HG03108 (cell line): Measurements from ENCODE around the gene TOR2A.
"Not testable (repeated sequence)": the region's sequence is repeated elsewhere in the genome, so short reads cannot be mapped to it uniquely, and the experiment has no call there.

Source experiments
- ATAC-seq: cut with Tn5 transposase; IDR thresholded peaks from one replicate; pipeline ENCODE4 v1.9.1; 2021; ENCODE audit warnings: moderate library complexity; ENCODE audit not compliant: unreplicated experiment

TOR2A gene

DNA sequence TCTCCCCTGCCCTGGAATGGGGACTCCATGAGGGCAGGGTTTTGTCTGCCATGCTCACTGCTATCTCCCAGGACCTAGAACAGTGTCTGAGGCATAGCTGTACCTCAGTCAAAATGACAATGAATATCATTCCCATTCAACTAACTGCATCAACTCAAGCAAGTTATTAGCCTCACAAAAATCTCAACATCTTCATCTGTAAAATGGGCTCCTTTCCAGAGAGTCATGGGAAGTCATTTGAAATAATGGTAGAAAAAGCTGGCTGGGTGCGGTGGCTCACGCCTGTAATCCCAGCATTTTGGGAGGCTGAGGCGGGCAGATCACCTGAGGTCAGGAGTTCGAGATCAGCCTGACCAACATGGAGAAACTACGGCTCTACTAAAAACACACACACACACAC is 34.0 kb upstream of the TOR2A start:
- no peak for ATAC-seq

DNA sequence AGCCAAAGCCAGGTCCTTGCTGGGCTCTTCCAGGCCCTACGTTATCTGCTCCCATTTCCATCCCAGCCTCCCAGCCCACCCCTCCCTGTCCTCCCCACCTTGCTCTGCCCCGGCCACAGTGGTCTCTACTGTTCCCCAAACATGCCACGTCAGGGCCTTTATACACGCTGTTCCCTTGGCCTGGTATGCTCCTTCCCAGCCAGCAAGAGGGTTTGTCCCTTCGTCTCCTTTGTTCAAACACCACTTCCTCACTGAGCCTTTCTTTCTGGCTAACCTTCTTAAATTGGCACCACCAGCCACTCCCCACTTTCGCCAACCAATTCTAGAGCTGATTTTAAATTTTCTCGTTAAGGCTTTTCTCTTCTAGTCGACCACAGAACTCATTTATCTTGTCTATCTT is 33.6 kb upstream of the TOR2A start:
- no peak for ATAC-seq

GRCh38 chr9:127767909-127768331 is 32.8 kb upstream of the TOR2A start:
- no peak for ATAC-seq

GRCh38 chr9:127767410-127767809 is 32.3 kb upstream of the TOR2A start:
- ATAC-seq: no peak

DNA sequence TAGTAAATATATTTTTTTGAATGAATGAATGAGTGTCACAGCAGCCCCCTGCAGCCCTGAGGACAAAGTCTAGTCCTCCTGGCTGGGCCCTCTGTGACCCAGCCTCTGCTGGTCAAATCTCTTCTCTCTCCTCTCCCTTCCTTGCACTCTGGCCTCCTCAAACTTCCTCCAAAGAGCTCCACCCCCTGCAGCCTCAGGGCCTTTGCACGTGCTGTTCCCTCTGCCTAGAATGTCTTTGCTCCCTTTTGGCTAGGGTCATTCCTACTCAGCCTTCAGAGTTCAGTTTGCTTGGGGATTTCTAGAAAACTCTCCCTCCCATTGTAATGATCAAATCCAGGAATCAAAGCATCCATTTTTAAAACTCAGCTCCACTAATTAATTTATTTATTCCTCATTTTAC is 30.3 kb upstream of the TOR2A start:
- ATAC-seq: no peak

GRCh38 chr9:127763918-127764384 is 28.9 kb upstream of the TOR2A start:
- ATAC-seq: no peak

DNA sequence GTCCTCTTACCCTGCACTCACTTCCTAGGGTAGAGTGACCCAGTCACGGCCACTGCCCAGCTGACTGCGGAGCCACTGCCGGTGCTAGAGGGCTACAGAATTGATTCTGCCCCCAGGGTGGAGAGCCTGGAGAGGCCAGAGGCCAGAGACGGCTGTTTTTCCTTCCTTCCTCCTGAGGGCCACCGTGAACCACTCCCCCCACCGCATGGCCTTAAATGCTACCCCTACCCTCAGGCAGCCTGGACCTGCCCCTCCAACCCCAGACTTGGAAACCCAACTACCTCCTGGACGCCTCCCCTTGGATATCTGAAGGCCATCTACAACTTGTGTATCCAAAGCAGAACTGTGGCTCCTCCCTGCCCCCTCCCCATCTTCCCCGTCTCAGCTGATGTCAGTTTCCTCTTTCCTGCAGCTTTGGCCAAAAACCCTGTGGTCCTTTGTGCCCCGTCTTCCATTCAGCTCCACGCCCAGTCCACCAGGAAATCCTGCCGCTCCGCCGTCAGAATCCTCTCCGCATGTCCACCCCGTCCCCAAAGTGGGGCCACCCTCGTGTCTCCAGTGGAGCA is 27.1 kb upstream of the TOR2A start:
- no peak for ATAC-seq

DNA sequence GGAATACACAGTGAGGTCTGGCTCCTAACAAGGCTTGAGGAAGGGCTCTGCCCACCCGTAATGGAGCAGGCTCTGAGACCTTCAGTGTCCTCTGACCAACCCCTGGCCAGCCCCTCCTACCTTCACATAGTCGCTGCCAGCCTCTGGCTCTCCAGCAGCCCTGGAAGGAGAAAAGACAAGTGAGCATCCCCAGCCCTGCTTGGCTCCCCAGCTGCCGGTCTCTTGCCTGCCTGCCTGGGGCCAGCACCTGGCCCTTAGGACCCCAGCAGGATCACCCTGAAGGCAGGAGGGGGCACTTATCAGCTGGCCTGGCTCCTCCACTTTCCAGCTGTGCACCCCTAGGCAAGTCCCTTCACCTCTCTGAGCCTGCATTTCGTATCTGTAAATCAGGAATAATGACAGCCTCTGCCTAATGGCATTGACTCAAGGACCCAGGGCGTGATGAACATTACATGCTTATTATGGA is 26.4 kb upstream of the TOR2A start:
- ATAC-seq: no peak

GRCh38 chr9:127761061-127761460 is 26.0 kb upstream of the TOR2A start:
- no peak for ATAC-seq

- ATAC-seq: no peak
Measured at GRCh38 chr9:127758843-127759242, 23.7 kb upstream of the TOR2A start.

DNA sequence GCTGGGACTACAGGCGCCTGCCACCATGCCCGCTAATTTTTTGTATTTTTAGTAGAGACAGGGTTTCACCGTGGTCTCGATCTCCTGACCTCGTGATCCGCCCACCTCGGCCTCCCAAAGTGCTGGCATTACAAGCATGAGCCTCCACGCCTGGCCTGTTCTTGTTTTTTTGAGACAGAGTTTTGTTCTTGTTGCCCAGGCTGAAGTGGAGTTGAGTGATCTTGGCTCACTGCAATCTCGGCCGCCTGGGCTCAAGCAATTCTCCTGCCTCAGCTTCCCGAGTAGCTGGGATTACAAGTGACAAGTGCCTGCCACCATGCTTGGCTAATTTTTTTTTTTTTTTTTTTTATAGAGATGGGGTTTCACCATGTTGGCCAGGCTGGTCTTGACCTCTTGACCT is 21.7 kb upstream of the TOR2A start:
- ATAC-seq: not testable (repeated sequence)

DNA sequence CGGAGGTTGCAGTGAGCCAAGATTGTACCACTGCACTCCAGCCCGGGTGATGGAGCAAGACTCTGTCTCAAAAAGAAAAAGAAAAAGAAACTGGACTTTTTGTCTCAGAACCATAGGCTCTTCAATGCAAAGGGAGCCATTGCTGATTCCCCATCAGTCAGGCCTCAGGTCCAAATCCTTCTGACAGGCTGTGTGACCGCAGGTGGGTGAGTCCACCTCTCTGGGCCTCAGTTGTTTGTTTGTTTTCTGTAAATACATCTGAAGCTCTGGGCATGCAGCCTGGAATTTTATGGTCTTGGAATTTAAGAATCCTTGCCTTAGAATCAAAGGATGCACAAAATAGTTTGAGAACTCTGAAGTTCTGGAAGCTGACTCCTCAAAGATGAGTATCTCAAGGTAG is 21.1 kb upstream of the TOR2A start:
- no peak for ATAC-seq

- no peak for ATAC-seq
Measured at GRCh38 chr9:127755061-127756060, 20.3 kb upstream of the TOR2A start.

GRCh38 chr9:127754099-127755060 is 19.3 kb upstream of the TOR2A start:
- ATAC-seq: no peak

GRCh38 chr9:127753622-127754021 is 18.5 kb upstream of the TOR2A start:
- ATAC-seq: no peak

DNA sequence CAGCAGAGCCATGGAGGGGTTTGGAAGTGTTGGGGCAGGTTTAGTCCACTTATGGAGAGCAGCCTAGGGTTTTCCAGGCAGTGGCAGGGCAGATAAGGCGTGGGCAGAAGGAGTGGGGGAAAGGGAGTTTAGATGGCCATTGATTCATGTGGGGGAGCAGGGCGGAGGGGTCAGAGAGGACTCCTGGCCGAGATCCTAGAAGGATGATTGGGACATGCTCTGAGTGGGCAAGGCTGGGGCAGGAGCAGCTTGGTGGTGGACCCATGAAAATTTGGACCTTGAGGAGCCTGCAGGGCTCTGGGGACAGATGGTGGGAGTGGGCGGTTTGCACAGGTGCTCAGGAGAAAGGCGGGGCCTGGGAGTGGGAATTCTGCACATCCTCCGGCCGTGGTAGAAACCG is 18.1 kb upstream of the TOR2A start:
- ATAC-seq: no peak

- no peak for ATAC-seq
Measured at GRCh38 chr9:127751269-127752054, 16.4 kb upstream of the TOR2A start.

DNA sequence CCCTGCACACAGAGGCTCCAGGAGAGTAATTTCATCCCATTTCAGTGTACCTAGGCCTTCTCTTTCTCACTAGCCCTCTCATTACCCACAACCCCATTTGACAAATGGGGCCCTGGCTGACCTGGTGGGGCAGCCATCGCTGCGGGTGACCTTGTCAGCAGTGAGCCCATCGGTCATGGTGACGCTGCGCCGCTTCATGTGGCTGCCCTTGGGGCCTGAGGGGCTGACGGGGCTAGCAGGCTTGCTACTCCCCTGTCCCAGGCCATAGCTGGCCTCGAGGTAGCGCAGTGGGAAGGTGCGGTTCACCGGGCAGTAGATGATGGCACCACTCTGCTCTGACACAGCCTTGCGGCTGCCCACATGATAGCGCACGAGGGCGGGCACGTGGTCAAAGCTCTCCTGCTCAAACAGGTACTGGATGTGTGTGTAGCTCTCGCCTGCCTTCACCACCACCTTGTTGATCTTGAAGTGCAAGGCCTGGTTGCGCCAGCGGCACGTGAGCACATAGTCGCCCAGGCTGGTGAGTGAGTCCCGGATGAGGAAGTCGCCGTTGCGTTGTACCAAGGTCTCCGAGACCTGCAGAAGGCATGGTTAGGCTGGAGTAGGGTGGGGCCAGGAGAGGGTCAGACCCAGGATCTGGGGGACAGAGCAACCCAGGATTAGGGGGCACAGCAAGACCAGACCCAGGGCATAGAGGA is 14.1 kb upstream of the TOR2A start:
- ATAC-seq: no peak

DNA sequence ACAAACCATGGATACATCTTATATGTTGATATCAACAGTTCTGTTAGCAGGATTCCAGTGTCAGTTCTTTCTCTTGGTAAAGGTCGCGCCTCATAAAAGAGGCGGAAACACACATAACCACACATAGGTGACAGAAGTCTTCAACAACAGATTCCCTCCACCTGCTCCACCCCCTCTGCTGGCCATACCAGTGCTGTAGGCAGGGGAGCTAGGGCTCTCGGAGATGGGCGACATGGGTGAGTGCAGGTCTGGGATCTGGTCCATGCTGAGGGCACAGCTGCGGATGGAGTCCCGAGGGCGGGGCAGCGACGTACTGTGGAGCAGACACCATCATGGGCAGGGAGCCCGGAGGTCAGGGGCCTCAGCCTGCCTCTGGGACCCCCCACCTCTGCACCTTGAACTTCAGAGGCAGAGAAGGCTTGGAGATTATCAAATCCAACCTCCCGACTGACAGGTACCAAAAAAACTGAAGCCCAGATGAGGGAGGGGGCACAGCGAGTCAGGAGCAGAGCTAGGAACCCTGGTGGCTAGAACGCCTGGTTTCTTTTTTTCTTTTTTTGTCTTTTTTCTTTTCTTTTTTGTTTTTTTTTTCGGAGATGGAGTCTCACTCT is 12.0 kb upstream of the TOR2A start:
- no peak for ATAC-seq
